Lower leg skin (tissue), 4 donors: ENCODE measurements around the gene AKAP6. TPM values are rescaled to one million over a fixed set of nuclear protein-coding genes. Genes with fewer than 3 reads are reported as not detected.

Experiments
- DNase-seq, 2 donors: peaks; one replicate each; pipeline ENCODE4 v3.0.0-alpha.2; 2019; ENCODE audit warnings: low spot score in 2 of 2
- H3K4me3 ChIP-seq: fragments of 200-600 bp; sonication (generic); 2 replicates; pipeline ENCODE4 v1.5.1; 2017; ENCODE audit warnings: mild to moderate bottlenecking, low read depth; ENCODE audit not compliant: poor library complexity, severe bottlenecking
- POLR2A ChIP-seq, 2 donors: fragments of 450-650 bp; IDR thresholded peaks; one replicate each; pipeline ENCODE4 v1.6.1; 2016 to 2017; ENCODE audit warnings: antibody characterized with exemption in 2 of 2, mild to moderate bottlenecking in 1 of 2, moderate library complexity in 1 of 2
- WGBS, 2 donors: methylation state at CpG; one replicate each; pipeline ENCODE4 v1.1.5; 2018; 5-methylcytosine and 5-hydroxymethylcytosine counted together
- intact Hi-C: fragments of 100-400 bp; cut with DNase I; formaldehyde crosslinking; loops from one replicate; pipeline ENCODE4 v1.15.0; 2023; ENCODE audit warnings: low total_unique reads
- total RNA-seq, 4 donors: library from RNA; depleted of rRNA; stranded (reverse); fragments of >200 nt; gene quantifications; one replicate each; pipeline ENCODE4 v1.1.0, GENCODE V29; 2016
- TF ChIP-seq, protein P1 (sequence below), 3 donors: fragments of 450-650 bp; IDR thresholded peaks; one replicate each; pipeline ENCODE4 v1.5.1; 2016; ENCODE audit warnings: antibody characterized with exemption in 3 of 3, mild to moderate bottlenecking in 3 of 3, moderate library complexity in 2 of 3

The AKAP6 gene
- total RNA-seq, 4 donors from 2014 or later = 2.3 to 13.3 (median 3.6) TPM

- intact Hi-C loops = no loop called here
- no peak for TF ChIP-seq POLR2A (IDR thresholded peaks at IDR 0.05)
- TF ChIP-seq, protein P1, sequence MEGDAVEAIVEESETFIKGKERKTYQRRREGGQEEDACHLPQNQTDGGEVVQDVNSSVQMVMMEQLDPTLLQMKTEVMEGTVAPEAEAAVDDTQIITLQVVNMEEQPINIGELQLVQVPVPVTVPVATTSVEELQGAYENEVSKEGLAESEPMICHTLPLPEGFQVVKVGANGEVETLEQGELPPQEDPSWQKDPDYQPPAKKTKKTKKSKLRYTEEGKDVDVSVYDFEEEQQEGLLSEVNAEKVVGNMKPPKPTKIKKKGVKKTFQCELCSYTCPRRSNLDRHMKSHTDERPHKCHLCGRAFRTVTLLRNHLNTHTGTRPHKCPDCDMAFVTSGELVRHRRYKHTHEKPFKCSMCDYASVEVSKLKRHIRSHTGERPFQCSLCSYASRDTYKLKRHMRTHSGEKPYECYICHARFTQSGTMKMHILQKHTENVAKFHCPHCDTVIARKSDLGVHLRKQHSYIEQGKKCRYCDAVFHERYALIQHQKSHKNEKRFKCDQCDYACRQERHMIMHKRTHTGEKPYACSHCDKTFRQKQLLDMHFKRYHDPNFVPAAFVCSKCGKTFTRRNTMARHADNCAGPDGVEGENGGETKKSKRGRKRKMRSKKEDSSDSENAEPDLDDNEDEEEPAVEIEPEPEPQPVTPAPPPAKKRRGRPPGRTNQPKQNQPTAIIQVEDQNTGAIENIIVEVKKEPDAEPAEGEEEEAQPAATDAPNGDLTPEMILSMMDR (IDR thresholded peaks at IDR 0.05) = no peak
- no peak overlapping the region for H3K4me3 ChIP-seq
- 91 to 93% methylated on average over 4 of the region's 4 CpGs for WGBS, 2 donors
- no peak for DNase-seq
Observed at GRCh38 chr14:32430326-32430725, 101.2 kb downstream of the AKAP6 start.

- DNase-seq = no peak
- H3K4me3 ChIP-seq = no peak overlapping the region
- WGBS, 2 donors = 86 to 93% methylated on average over 8 of the region's 8 CpGs
- intact Hi-C loops = no loop called here
- TF ChIP-seq, protein P1 (IDR thresholded peaks at IDR 0.05) = no peak
- no peak for TF ChIP-seq POLR2A (IDR thresholded peaks at IDR 0.05)
Observed at GRCh38 chr14:32432813-32433538, 103.9 kb downstream of the AKAP6 start.

DNA sequence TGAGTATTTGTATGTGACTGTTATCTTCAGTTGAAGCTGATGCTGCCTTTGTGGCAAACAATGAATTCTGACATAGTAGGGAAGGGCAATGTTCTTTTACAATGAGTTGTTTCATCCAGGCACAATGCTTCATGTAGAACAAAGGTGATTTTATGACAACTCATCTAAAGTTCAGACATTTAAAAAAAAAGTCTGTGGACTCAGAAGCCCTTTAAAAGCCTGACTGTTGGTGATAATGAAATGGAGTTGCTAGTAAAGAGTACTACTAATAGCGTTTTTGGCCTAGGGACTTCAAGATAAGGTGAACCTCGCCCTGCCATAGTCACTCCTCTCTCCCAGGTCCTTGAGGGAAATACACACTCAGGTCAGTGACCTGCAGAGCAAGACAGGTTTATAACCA, 105.1 kb downstream of the AKAP6 start:
- H3K4me3 ChIP-seq = no peak overlapping the region
- TF ChIP-seq, protein P1 (IDR thresholded peaks at IDR 0.05) = no peak
- no peak for TF ChIP-seq POLR2A (IDR thresholded peaks at IDR 0.05)
- WGBS, 2 donors = 70 to 79% methylated on average over 2 of the region's 2 CpGs
- intact Hi-C loops = no loop called here
- DNase-seq = no peak

DNA sequence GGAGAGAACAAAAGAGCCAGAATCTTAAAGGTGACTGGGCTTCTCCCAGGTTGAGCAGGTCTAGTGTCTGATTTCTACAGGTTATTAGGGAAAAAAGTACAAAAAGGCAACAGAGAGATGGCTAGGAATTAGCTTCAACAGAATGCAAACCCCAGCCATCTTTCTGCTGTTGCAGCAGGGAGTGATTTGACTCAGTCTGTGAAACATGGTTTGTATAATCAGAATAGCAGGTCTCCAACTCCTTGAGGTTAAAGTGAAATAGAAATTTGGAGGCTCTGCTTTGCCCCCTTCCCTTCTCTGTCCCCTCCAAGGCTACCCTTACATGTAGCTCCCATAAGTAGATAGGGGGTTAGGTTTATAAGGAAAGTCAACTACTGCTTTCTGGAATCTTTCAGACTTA, 105.8 kb downstream of the AKAP6 start:
- H3K4me3 ChIP-seq = no peak overlapping the region
- intact Hi-C loops = no loop called here
- no peak for TF ChIP-seq POLR2A (IDR thresholded peaks at IDR 0.05)
- TF ChIP-seq, protein P1 (IDR thresholded peaks at IDR 0.05) = no peak

DNA sequence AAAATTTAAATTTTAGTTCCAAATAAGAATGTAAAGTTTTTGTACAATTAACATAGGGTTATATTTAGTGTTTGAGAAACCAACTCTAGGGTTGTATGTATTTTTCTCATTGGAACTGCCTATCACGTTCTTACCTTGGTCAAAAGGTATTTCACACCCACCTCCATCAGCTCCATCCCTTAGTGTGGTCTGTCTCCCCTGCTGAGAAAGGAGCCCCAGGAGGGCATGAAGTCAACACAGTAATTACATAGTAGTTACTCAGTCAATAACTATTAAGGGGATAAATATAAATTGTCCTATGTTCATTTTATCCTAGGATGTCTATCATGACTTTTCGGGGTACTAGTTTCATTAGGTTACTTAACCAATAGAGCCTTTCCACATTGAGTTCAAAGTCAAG, 106.3 kb downstream of the AKAP6 start:
- no peak overlapping the region for H3K4me3 ChIP-seq
- WGBS, 2 donors = 90 to 94% methylated on average over 2 of the region's 2 CpGs
- TF ChIP-seq, protein P1 (IDR thresholded peaks at IDR 0.05) = no peak
- no peak for TF ChIP-seq POLR2A (IDR thresholded peaks at IDR 0.05)
- intact Hi-C loops = no loop called here
- DNase-seq = no peak

More for the DNA sequence above, 105.8 kb downstream of the AKAP6 start:
- DNase-seq = no peak

DNA sequence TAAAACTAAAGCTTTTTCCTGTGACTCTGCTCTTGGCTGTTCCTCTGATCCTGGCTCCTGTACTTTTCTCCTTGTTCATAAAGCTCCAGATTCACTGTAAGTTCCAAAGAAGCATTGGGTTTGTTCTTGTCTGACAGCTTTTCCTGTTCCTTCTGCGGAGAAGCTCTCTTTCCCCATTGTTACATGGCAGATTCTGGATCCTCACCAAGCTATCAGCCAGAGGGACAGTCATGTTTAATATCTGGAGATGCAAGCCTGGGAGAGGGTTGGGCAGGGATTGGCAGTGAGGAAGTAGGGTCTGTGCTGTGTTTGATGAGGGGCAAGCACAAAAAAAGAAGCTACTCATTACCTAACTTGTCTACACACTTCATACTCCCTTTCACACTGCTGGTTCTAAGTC, 107.9 kb downstream of the AKAP6 start:
- WGBS, 2 donors = 54 to 60% methylated on average over 1 of the region's 1 CpG
- H3K4me3 ChIP-seq = no peak overlapping the region
- intact Hi-C loops = no loop called here
- TF ChIP-seq, protein P1 (IDR thresholded peaks at IDR 0.05) = no peak
- no peak for TF ChIP-seq POLR2A (IDR thresholded peaks at IDR 0.05)
- no peak for DNase-seq
